HepG2 (cell line): Measurements from ENCODE around the gene ATE1. TPM values are rescaled to one million over a fixed set of nuclear protein-coding genes. Genes with fewer than 3 reads are reported as not detected.

Experiments used
- ATAC-seq: fragments of 200-7000 bp; cut with Tn5 transposase; 3 replicates; pipeline ENCODE4 v1.9.1; 2020; ENCODE audit warnings: mild to moderate bottlenecking, moderate library complexity
- BruUV-seq: library from RNA; stranded (reverse); fragments of 400-500 nt; replicated peaks from 2 replicates; lab custom pipeline; 2021; lab: Mats Ljungman, UMichigan
- CTCF ChIA-PET: fragments of 300-600 bp; formaldehyde crosslinking; extraction: SDS; loops from one replicate; lab custom pipeline; 2021; ENCODE audit warnings: low total read pairs, inconsistent platforms, low intra/inter-chr PET ratio; lab: Yijun Ruan, JAX
- POLR2A ChIA-PET: fragments of 350-600 bp; sonication (Branson Sonifier 250); formaldehyde crosslinking; loops from one replicate; lab custom pipeline; 2020; ENCODE audit warnings: antibody characterized with exemption, inconsistent platforms; lab: Yijun Ruan, JAX
- DNase-seq: peaks from one replicate; pipeline ENCODE4 v3.0.0-alpha.2; 2015; ENCODE audit warnings: low spot score
- FAIRE-seq: peaks from 3 replicates; lab custom pipeline; 2011; peaks lifted over from hg19 to GRCh38; lab: Jason Lieb, UNC
- H2AFZ ChIP-seq: one replicate; pipeline ENCODE4 v1.6.1; 2011; ENCODE audit warnings: low read length, inconsistent platforms
- H3K27ac ChIP-seq: fragments of 300-600 bp; 3 replicates; pipeline ENCODE4 v1.8.0; 2011; ENCODE audit warnings: mixed run types, mild to moderate bottlenecking, mixed read lengths, low read length, inconsistent platforms; ENCODE audit not compliant: insufficient read depth; ENCODE audit errors: extremely low read length
- H3K27me3 ChIP-seq, 2 experiments: fragments of 200-600 bp in 1 of 2; 2 replicates in 1 of 2; 3 replicates in 1 of 2; pipeline versions ENCODE4 v1.6.0 to v1.8.0; 2011; ENCODE audit warnings: low read length in 2 of 2, mild to moderate bottlenecking in 2 of 2, moderate library complexity in 2 of 2, inconsistent platforms in 1 of 2; ENCODE audit not compliant: insufficient read depth in 2 of 2, control insufficient read depth in 1 of 2
- H3K36me3 ChIP-seq, 2 experiments: fragments of 200-600 bp in 1 of 2; replicated peaks in 1 of 2; 2 replicates in 1 of 2; 3 replicates in 1 of 2; pipeline versions ENCODE4 v1.5.1 to v1.8.0; 2011; ENCODE audit warnings: low read length in 2 of 2, inconsistent platforms in 1 of 2; ENCODE audit not compliant: insufficient read depth in 2 of 2, control insufficient read depth in 1 of 2
- H3K4me1 ChIP-seq: 2 replicates; pipeline ENCODE4 v1.5.1; 2012; ENCODE audit warnings: low read length, inconsistent platforms; ENCODE audit not compliant: insufficient read depth
- H3K4me2 ChIP-seq: 2 replicates; pipeline ENCODE4 v1.6.0; 2011; ENCODE audit warnings: low read depth, low read length, inconsistent platforms
- H3K4me3 ChIP-seq, 3 experiments: fragments of 200-600 bp in 1 of 3; sonication (generic), shearing (Covaris generic) in 1 of 3; replicated peaks in 1 of 3; 2 replicates each; pipeline ENCODE4 v1.5.1; 2011 to 2016; ENCODE audit warnings: low read length in 3 of 3, inconsistent platforms in 2 of 3, low read depth in 2 of 3, mild to moderate bottlenecking in 2 of 3, control low read depth in 1 of 3, mixed read lengths in 1 of 3; ENCODE audit not compliant: insufficient read depth in 1 of 3
- H3K79me2 ChIP-seq: one replicate; pipeline ENCODE4 v1.6.1; 2011; ENCODE audit warnings: low read length, inconsistent platforms; ENCODE audit not compliant: insufficient read depth
- H3K9ac ChIP-seq: 2 replicates; pipeline ENCODE4 v1.6.0; 2011; ENCODE audit warnings: mild to moderate bottlenecking, low read depth, low read length, inconsistent platforms; ENCODE audit not compliant: insufficient read depth
- H3K9me3 ChIP-seq: 2 replicates; pipeline ENCODE4 v1.5.1; 2012; ENCODE audit warnings: mild to moderate bottlenecking, low read length
- H4K20me1 ChIP-seq: 2 replicates; pipeline ENCODE4 v1.6.0; 2011; ENCODE audit warnings: inconsistent platforms, mild to moderate bottlenecking, low read length, moderate library complexity; ENCODE audit not compliant: insufficient read depth
- EZH2 ChIP-seq: conservative IDR thresholded peaks from 2 replicates; pipeline ENCODE4 v1.6.1; 2012; ENCODE audit warnings: mild to moderate bottlenecking, low read depth, low read length, moderate library complexity
- FOXA1 ChIP-seq, 2 experiments: fragments of 450-650 bp in 1 of 2; sonication (generic) in 1 of 2; formaldehyde crosslinking in 1 of 2; IDR thresholded peaks; 2 replicates each; pipeline versions ENCODE4 v1.4.0 to v1.6.1; 2016 to 2020; ENCODE audit warnings: missing genetic modification reagents in 1 of 2
- IKZF4 ChIP-seq: sonication (generic); formaldehyde crosslinking; IDR thresholded peaks from 2 replicates; pipeline ENCODE4 v1.5.1; 2020; ENCODE audit warnings: borderline replicate concordance, mild to moderate bottlenecking, low read depth, missing genetic modification reagents; ENCODE audit errors: not compliant biosample characterization
- MAFG ChIP-seq: sonication (generic); formaldehyde crosslinking; IDR thresholded peaks from 2 replicates; pipeline ENCODE4 v1.5.1; 2020; ENCODE audit warnings: mild to moderate bottlenecking, missing genetic modification reagents
- TGIF2 ChIP-seq: IDR thresholded peaks from 2 replicates; pipeline ENCODE4 v1.6.1; 2016; ENCODE audit warnings: control low read depth, missing compliant biosample characterization
- USF2 ChIP-seq, 2 experiments: sonication (generic) in 1 of 2; formaldehyde crosslinking in 1 of 2; IDR thresholded peaks; 2 replicates each; pipeline versions ENCODE4 v1.5.1 to v1.6.1; 2011 to 2020; ENCODE audit warnings: borderline replicate concordance in 1 of 2, low read depth in 1 of 2, low read length in 1 of 2, mild to moderate bottlenecking in 1 of 2, missing genetic modification reagents in 1 of 2, moderate library complexity in 1 of 2
- ZC3H13 ChIP-seq: sonication (generic); formaldehyde crosslinking; IDR thresholded peaks from 2 replicates; pipeline ENCODE4 v1.8.1; 2023; ENCODE audit warnings: mild to moderate bottlenecking, missing genetic modification reagents, moderate library complexity
- ZNF138 ChIP-seq: sonication (generic); formaldehyde crosslinking; IDR thresholded peaks from 2 replicates; pipeline ENCODE4 v1.5.0; 2020; ENCODE audit warnings: mild to moderate bottlenecking, low read depth, missing genetic modification reagents
- ZNF7 ChIP-seq: IDR thresholded peaks from 2 replicates; pipeline ENCODE4 v1.6.1; 2016; ENCODE audit warnings: missing biosample characterization, missing genetic modification reagents
- WGBS: methylation state at CpG from one replicate; pipeline ENCODE4 v1.1.6; 2017; ENCODE audit warnings: low lambda C conversion rate; 5-methylcytosine and 5-hydroxymethylcytosine counted together
- in situ Hi-C: cut with HindIII; loops from 2 replicates; pipeline ENCODE4 v1.10.0; 2017; ENCODE audit warnings: low pct_unique_long_range_greater_than_20kb; ENCODE audit not compliant: extremely low pct_ligation_motif_present
- intact Hi-C: fragments of 100-400 bp; cut with micrococcal nuclease; formaldehyde crosslinking; loops from one replicate; pipeline ENCODE4 v1.10.0; 2022; ENCODE audit not compliant: unreplicated experiment
- polyA plus RNA-seq, 8 experiments: library from polyadenylated mRNA; depleted of rRNA in 3 of 8; stranded (reverse) in 7 of 8; unstranded in 1 of 8; fragments of >200 nt; fragmentation: Illumina TruSeq in 4 of 8; extraction: Trizol in 4 of 8; gene quantifications; 2 replicates each; pipeline versions ENCODE4 v1.2.1 to v1.2.3, GENCODE V29; 2011 to 2016; ENCODE audit warnings: low read depth in 4 of 8, missing spikeins in 1 of 8, mixed read lengths in 1 of 8; ENCODE audit not compliant: insufficient read depth in 1 of 8
- total RNA-seq, 5 experiments: library from RNA; depleted of rRNA; stranded (reverse); fragments of >200 nt; fragmentation: Illumina TruSeq; extraction: Trizol; gene quantifications; 2 replicates each; pipeline ENCODE4 v1.2.3, GENCODE V29; 2016; ENCODE audit warnings: low read depth in 1 of 5
- TF ChIP-seq, protein P1 (sequence below), 2 experiments: fragments of 450-650 bp in 1 of 2; sonication (generic) in 1 of 2; formaldehyde crosslinking in 1 of 2; IDR thresholded peaks; 2 replicates each; pipeline versions ENCODE4 v1.6.1 to v1.8.0; 2016 to 2022; ENCODE audit warnings: antibody characterized with exemption in 1 of 2, mild to moderate bottlenecking in 1 of 2, missing genetic modification reagents in 1 of 2

The ATE1 gene
- total and polyA plus RNA-seq, 2 of the 13 experiments (the other 11 are each of a cell fraction or from before 2014, with no cell fraction given), result 17.5 to 42.2 TPM

DNA sequence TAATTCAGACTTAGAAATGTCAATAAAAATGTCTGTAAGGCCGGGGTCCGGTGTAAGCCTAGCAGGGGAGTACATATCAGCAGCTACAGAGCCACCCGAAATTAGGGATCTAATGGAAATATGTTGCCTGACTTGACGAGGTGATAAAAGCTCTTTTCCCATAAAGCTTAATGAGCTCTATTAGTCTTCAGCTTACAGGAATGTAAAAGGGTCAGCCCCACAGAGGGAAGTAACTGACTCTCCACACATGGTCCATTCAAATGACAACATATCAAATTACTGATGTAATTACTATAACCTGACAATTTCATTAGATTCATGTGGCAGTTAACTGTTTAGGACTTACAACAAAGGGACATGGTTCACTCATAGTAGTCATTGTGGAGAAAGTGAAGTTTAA is 62.3 kb downstream of the ATE1 start (continued):
- TF ChIP-seq USF2 (IDR thresholded peaks at IDR 0.05; ENCODE audit: low read depth, low read length) (no peak), USF2 (CRISPR knock-in tag; IDR thresholded peaks at IDR 0.05; ENCODE audit: borderline replicate concordance) (no peak), MAFG (CRISPR knock-in tag) (no peak), ZNF138 (CRISPR knock-in tag) (no peak), EZH2 (no peak), ZNF7 (CRISPR knock-in tag) (no peak)

DNA sequence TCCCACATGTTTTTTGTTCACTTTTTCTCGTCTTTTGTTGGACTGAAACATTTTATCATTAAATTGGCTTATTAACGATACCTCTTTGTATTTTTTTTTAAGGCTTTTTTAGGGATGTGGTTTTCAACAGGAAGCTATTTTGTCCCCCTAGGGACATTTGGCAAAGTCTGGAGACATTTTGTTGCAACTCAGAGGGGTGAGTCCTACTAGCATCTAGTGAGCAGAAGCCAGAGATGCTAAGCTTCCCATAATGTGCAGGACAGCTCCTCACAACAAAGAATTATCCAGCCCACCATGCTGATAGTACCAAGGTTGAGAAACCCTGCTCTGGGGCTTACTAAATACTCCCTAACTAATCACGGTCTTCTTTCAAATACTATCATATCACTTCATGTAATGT is 63.2 kb downstream of the ATE1 start:
- BruUV-seq, result no TSS peak
- ATAC-seq, result no peak
- TF ChIP-seq ZC3H13 (CRISPR knock-in tag), result no peak
- TF ChIP-seq, protein P1, sequence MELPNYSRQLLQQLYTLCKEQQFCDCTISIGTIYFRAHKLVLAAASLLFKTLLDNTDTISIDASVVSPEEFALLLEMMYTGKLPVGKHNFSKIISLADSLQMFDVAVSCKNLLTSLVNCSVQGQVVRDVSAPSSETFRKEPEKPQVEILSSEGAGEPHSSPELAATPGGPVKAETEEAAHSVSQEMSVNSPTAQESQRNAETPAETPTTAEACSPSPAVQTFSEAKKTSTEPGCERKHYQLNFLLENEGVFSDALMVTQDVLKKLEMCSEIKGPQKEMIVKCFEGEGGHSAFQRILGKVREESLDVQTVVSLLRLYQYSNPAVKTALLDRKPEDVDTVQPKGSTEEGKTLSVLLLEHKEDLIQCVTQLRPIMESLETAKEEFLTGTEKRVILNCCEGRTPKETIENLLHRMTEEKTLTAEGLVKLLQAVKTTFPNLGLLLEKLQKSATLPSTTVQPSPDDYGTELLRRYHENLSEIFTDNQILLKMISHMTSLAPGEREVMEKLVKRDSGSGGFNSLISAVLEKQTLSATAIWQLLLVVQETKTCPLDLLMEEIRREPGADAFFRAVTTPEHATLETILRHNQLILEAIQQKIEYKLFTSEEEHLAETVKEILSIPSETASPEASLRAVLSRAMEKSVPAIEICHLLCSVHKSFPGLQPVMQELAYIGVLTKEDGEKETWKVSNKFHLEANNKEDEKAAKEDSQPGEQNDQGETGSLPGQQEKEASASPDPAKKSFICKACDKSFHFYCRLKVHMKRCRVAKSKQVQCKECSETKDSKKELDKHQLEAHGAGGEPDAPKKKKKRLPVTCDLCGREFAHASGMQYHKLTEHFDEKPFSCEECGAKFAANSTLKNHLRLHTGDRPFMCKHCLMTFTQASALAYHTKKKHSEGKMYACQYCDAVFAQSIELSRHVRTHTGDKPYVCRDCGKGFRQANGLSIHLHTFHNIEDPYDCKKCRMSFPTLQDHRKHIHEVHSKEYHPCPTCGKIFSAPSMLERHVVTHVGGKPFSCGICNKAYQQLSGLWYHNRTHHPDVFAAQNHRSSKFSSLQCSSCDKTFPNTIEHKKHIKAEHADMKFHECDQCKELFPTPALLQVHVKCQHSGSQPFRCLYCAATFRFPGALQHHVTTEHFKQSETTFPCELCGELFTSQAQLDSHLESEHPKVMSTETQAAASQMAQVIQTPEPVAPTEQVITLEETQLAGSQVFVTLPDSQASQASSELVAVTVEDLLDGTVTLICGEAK (IDR thresholded peaks at IDR 0.05), result no peak
- TF ChIP-seq, protein P1 (CRISPR knock-in tag; IDR thresholded peaks at IDR 0.05), result no peak
- no peak for TF ChIP-seq IKZF4 (CRISPR knock-in tag)
- no peak for TF ChIP-seq FOXA1 (IDR thresholded peaks at IDR 0.05)
- no peak for TF ChIP-seq FOXA1 (CRISPR knock-in tag; IDR thresholded peaks at IDR 0.05)
- no peak for TF ChIP-seq TGIF2

More for the DNA sequence above, 63.2 kb downstream of the ATE1 start:
- Histone ChIP-seq H3K4me1 (no peaks in the 10 kb centered on the region), H4K20me1 (no peaks in the 10 kb centered on the region), H3K36me3 (peaks cover 7 to 35% of the 10 kb centered on the region in 2 experiments; a peak in 4 of 5 replicates), H3K9me3 (no peaks in the 10 kb centered on the region), H3K27ac (no peak overlapping the region), H3K79me2 (no peaks in the 10 kb centered on the region), H3K4me3 (no peak overlapping the region), H3K27me3 (no peaks in the 10 kb centered on the region), H3K4me2 (no peak overlapping the region), H3K9ac (no peak overlapping the region), H2AFZ (no peak overlapping the region)
- POLR2A ChIA-PET, result no interaction called here
- in situ Hi-C loops, result no loop called here
- DNase-seq, result no peak
- CTCF ChIA-PET, result no interaction called here
- no peak for FAIRE-seq
- intact Hi-C loops, result no loop called here
- 98% methylated on average over 3 of the region's 3 CpGs for WGBS
